Loucy (cell line): ENCODE data around the gene FOXJ3.

Experiments used
- CTCF ChIP-seq: fragments of 200-600 bp; sonication (generic); conservative IDR thresholded peaks from 2 replicates; pipeline ENCODE4 v1.5.1; 2014; ENCODE audit warnings: mild to moderate bottlenecking, antibody characterized with exemption, low read length
- EZH2phosphoT487 ChIP-seq: fragments of 200-600 bp; IDR thresholded peaks from 2 replicates; pipeline ENCODE4 v1.6.1; 2018; ENCODE audit warnings: antibody characterized with exemption, mild to moderate bottlenecking, moderate library complexity, borderline replicate concordance

DNA sequence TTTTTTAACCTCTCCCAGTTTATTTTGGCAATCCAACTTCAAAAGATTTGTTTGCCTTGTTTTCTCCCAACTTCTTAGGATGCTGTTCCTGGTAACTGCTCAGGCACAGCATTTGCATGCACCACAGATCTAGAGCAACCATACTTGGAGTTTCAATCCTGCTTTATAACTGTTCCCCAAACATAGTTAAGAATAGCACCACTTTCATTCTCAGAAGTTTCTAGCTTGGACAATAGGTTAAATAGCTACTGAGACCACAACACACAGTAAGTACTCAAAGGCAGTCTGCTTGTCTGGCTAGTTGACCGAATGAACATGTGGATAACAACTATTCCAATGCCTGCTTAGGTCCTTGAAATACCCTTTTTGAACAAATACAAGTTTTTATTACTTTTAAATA lies 76.8 kb downstream of the FOXJ3 start:
- no peak for TF ChIP-seq CTCF
- TF ChIP-seq EZH2phosphoT487 = no peak
